Activated gamma-delta T cell treated with Interleukin-2 at 50 U/mL for 16 hours (primary cell): ENCODE results near the gene DICER1.
"Not testable (repeated sequence)": the region's sequence is repeated elsewhere in the genome, so short reads cannot be mapped to it uniquely, and the experiment has no call there.

ENCODE experiments used
- DNase-seq: peaks from one replicate; pipeline ENCODE4 v3.0.0-alpha.2; 2020

The DICER1 gene

GRCh38 chr14:95185033-95185766 lies 27.9 kb upstream of the DICER1 start:
- no peak for DNase-seq

DNA sequence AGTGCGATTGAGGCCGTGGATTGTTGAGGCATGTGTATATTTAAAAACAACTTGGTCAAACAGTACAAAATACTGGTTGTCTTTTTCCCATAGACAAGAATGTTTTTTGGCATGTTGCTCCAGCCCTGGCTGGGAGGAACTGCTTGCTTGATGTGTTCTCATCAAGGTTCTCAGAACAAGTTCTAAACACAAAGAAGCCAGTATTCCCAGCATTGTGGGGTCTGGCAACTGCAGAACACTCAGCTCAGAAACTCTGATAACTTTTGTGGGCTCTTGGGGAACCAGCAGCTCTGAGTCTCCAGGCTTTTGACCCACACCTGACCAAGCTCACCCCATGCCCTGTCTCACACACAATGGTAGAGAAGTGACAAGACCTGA lies 27.1 kb upstream of the DICER1 start:
- no peak for DNase-seq

DNA sequence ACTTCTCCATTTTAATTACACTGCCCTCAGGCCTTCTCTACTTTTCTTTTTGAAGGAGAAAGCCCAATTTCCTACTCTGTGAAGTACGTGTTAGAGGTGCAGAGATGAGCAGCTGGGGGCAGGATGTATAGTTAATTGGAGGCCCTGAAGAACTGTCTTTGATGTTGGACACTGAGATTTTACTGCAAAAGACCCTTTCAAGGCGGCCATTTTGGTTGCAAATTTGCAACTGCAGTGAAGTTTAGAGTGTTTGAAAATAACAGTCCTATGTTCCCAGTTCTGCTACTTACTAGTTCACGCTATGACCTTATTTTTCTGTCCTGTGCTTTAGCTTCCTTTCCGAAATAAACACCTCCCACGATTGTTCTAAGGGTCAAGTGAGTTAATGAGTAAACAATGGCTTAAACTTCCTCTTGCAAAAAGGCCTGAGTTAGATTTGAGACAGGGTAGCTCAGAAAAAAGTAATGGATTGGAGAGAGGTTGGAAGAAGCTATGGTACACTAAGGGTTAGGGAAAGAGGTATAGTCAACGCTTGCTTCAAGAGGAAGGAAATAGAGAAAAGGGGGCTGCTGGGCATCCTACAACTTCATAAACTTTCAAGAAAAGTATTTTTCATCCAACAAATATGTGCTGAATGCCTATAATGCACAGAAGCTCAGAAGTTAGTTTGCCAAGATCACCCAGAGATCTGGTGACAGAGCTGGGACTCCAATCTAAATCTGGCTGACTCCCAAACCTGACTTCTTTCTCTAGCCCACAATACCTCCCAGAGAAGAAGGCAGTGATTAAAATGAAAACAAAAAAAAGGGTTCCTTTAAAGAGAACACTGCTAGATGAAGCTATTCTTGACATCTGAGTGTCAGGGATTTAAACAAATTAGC lies 26.4 kb upstream of the DICER1 start:
- no peak for DNase-seq

GRCh38 chr14:95183082-95183481 lies 25.8 kb upstream of the DICER1 start:
- no peak for DNase-seq

DNA sequence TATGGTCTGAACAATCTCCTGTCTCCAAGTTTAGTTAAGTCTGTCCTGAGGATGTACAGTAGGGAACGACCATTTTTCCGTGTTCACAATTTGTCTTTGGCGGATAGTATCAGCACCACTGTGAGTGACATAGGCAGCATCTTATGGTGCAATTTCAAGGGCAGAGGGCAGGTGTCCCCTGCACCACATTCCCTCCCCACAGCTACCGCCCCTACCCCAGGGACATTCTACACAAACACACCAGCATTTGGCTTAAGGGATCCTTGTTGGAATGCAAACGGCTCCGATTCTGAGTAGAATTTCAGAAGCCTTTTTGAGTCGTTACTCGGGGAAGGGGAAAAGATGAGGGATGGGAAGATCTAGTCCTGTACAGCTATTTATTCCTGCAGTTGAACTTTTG lies 25.1 kb upstream of the DICER1 start:
- no peak for DNase-seq

- no peak for DNase-seq
These were observed 23.8 kb upstream of the DICER1 start for GRCh38 chr14:95180966-95181741.

- not testable (repeated sequence) for DNase-seq
These were observed 18.3 kb upstream of the DICER1 start for GRCh38 chr14:95175670-95176069.

DNA sequence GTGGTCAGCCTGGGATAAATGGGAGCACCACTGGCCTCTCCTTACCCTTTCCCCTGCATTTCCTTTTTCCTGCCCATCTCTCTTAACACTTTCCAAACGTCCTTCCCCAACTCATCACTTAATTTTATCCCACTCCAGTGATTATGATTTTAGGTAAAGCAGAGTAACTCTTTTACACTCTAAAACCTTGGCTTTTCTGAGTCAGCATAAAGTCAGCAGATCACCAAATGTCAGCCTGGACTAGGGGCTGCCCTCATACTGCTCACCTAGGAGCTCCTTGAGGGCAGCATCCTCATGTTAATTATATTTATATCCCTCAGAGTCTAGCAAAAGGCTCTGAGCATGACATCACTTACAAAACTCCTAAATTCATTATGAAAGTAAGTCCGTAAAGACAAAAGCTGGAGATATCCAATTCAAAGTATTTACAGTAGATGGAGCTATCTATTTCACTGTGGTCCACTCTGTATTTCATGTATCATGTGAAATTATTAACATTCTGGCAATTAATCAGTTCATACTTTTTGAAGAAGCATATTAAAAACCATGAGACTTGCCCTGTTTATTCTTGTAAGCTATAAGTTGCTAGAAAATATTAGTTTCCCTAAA lies 17.0 kb upstream of the DICER1 start:
- no peak for DNase-seq

- no peak for DNase-seq
These were observed 16.2 kb upstream of the DICER1 start for GRCh38 chr14:95173518-95173917.

DNA sequence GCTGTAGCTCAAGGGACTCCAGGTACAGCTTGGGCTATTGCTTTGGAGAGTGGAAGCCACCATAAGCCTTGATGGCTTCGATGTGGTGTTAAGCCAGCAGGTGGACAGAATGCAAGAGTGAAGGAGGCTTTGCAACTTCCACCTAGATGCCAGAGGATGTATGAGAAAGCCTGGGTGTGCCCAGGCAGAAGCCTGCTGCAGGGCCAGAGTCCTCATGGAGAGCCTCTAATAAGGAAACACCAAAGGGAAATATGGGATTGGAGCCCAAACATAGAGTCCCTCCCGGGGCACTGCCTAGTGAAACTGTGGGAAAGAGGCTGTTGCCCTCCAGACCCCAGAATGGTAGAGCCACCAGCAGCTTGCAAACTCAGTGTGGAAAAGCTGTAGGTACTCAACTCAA lies 9.8 kb upstream of the DICER1 start:
- DNase-seq: no peak

GRCh38 chr14:95165517-95165916 lies 8.2 kb upstream of the DICER1 start:
- no peak for DNase-seq

DNA sequence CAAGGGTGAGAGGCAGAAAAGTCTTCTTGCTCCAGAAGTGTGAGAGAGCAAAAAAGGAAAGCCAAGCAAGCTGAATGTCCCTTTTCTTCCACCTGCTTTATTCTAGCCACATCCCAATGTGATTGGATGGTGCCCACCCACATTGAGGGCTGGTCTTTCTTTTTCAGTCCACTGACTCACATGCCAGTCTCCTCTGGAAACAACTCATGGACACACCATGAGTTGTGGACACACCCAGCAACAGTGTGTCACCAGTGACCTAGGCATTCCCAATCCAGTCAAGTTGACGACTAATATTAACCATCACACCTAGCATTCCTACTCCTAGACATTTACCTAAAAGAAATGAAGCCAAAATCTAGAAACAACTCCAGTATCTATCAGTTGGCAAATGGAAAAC lies 7.2 kb upstream of the DICER1 start:
- DNase-seq: no peak

DNA sequence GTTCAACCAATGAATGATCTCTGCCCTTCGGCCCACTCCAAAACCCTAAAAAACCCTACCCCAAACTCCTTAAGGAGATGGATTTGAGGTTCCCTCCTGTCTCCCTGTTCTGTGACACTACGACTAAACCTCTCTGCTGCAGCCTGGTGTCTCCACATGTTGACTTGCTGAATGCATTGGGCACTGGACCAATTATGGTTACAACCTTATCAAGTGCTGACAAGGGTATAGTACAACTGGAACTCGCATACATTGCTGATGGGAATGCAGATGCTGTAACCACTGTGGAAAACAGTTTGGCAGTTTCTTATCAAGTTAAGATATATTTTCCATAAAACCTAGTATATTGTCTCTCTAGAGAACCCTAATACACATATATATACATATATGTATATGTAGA lies 6.3 kb upstream of the DICER1 start:
- DNase-seq: no peak

- no peak for DNase-seq
These were observed 5.8 kb upstream of the DICER1 start for GRCh38 chr14:95163132-95163531.

DNA sequence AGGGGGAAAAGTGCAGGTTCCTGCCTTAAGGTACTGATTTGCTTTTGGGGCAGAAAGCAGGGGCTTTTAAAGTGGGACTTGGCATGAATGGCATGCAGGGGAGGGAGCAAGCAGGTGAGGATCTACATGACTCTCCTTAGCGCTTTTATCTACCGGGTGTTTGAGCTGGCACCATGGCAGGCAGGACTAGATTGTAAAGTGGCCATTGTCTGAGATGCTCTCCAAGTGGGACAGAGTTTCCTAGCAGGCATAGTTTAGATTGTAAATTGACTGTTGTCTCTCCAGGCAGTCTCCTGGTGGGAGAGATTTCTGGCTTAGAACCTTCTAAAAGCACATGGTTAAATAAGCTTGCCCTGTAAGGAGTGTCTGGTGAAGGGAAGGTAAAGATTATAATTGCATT lies 5.3 kb upstream of the DICER1 start:
- no peak for DNase-seq

GRCh38 chr14:95157048-95157326 lies 342 bp downstream of the DICER1 start:
- DNase-seq: no peak

- peak; percentile 26 for DNase-seq
These were observed 925 bp downstream of the DICER1 start for GRCh38 chr14:95156161-95157047.

- DNase-seq: no peak
These were observed 2.3 kb downstream of the DICER1 start for GRCh38 chr14:95155045-95155444.

GRCh38 chr14:95153866-95154265 lies 3.5 kb downstream of the DICER1 start:
- no peak for DNase-seq

GRCh38 chr14:95151561-95151960 lies 5.8 kb downstream of the DICER1 start:
- DNase-seq: no peak

DNA sequence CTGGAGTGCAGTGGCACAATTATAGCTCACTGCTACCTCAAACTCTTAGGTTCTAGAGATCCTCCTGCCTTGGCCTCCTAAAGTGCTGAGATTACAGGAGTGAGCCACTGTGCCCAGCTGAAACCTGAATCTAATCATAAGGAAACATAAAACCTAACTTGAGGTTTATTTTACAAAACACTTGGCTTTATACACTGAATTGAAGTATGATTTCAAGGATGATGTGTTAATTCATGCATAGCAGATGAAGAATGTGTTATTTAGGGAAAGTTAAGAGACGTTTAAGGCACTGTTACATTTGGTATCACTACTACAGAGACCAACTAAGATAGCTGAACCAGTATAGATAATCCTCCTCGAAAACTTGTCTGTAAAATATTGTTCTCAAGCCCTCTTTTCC lies 6.4 kb downstream of the DICER1 start:
- no peak for DNase-seq

- no peak for DNase-seq
These were observed 7.9 kb downstream of the DICER1 start for GRCh38 chr14:95149441-95149840.
